Thymus (tissue), 11 donors: ENCODE results near the gene AMN1. TPM values are rescaled to one million over a fixed set of nuclear protein-coding genes. Genes with fewer than 3 reads are reported as not detected.
"Not testable (repeated sequence)": the region's sequence is repeated elsewhere in the genome, so short reads cannot be mapped to it uniquely, and the experiment has no call there.

Source experiments
- DNase-seq, 9 donors: peaks; one replicate each; pipeline ENCODE4 v3.0.0-alpha.2; 2013; ENCODE audit warnings: low spot score in 9 of 9, low read depth in 6 of 9, missing footprints in 1 of 9
- H3K27ac ChIP-seq, 2 donors: one replicate each; pipeline ENCODE4 v1.5.1; 2013; ENCODE audit warnings: control low read depth in 1 of 2, low read depth in 1 of 2, low read length in 1 of 2, mild to moderate bottlenecking in 1 of 2, moderate library complexity in 1 of 2
- H3K27me3 ChIP-seq, 2 donors: one replicate each; pipeline ENCODE4 v1.5.1; 2013; ENCODE audit warnings: low read length in 1 of 2; ENCODE audit not compliant: control insufficient read depth in 2 of 2, insufficient read depth in 1 of 2
- H3K36me3 ChIP-seq, 2 donors: one replicate each; pipeline ENCODE4 v1.5.1; 2013; ENCODE audit warnings: low read length in 1 of 2, mild to moderate bottlenecking in 1 of 2, moderate library complexity in 1 of 2; ENCODE audit not compliant: control insufficient read depth in 2 of 2, insufficient read depth in 2 of 2
- H3K4me1 ChIP-seq, 2 donors: one replicate each; pipeline ENCODE4 v1.5.1; 2013; ENCODE audit warnings: low read length in 2 of 2; ENCODE audit not compliant: control insufficient read depth in 2 of 2, insufficient read depth in 2 of 2
- H3K4me3 ChIP-seq, 2 donors: one replicate each; pipeline ENCODE4 v1.5.1; 2013; ENCODE audit warnings: low read length in 2 of 2, control low read depth in 1 of 2, mild to moderate bottlenecking in 1 of 2
- H3K9me3 ChIP-seq, 2 donors: one replicate each; pipeline ENCODE4 v1.5.1; 2013; ENCODE audit warnings: low read length in 1 of 2, mild to moderate bottlenecking in 1 of 2; ENCODE audit not compliant: control insufficient read depth in 2 of 2, insufficient read depth in 1 of 2
- WGBS: extraction: QIAGEN DNeasy Blood & Tissue Kit; methylation state at CpG from one replicate; pipeline ENCODE4 v1.1.7; 2013; 5-methylcytosine and 5-hydroxymethylcytosine counted together
- polyA plus RNA-seq: library from polyadenylated mRNA; stranded (reverse); fragments of 200-250 nt; gene quantifications from one replicate; pipeline ENCODE4 v1.2.3, GENCODE V29; 2013
- total RNA-seq: library from RNA; stranded (reverse); fragments of 120-200 nt; gene quantifications from one replicate; pipeline ENCODE4 v1.2.4, GENCODE V29; 2013
- donor health status: healthy.

AMN1 gene
- total and polyA plus RNA-seq, 2 donors: 23.5 to 24.4 TPM

GRCh38 chr12:31742891-31743290 lies 14.1 kb upstream of the AMN1 start:
- peaks cover 25 to 48% of the 10 kb centered on the region in 2 donors for H3K4me1 ChIP-seq
- H3K27me3 ChIP-seq: no peaks in the 10 kb centered on the region
- peaks cover 0 to 8% of the 10 kb centered on the region in 2 donors for H3K9me3 ChIP-seq
- H3K36me3 ChIP-seq: no peaks in the 10 kb centered on the region
- DNase-seq: peak in 4 of 9 donors; percentile 60 to 87 (median 68)
- 0% methylated on average over 1 of the region's 1 CpG for WGBS
- H3K27ac ChIP-seq: peak overlapping the region; percentile 6 to 71
- no peak overlapping the region for H3K4me3 ChIP-seq

GRCh38 chr12:31740628-31741027 lies 11.8 kb upstream of the AMN1 start:
- H3K9me3 ChIP-seq: peaks cover 0 to 8% of the 10 kb centered on the region in 2 donors
- 28% methylated on average over 3 of the region's 3 CpGs for WGBS
- H3K27ac ChIP-seq: peak overlapping the region; percentile 5 to 52
- H3K36me3 ChIP-seq: no peaks in the 10 kb centered on the region
- H3K4me1 ChIP-seq: peaks cover 33 to 67% of the 10 kb centered on the region in 2 donors
- peak in 2 of 9 donors; percentile 30 to 65 for DNase-seq
- no peaks in the 10 kb centered on the region for H3K27me3 ChIP-seq
- no peak overlapping the region for H3K4me3 ChIP-seq

GRCh38 chr12:31737763-31738162 lies 8.9 kb upstream of the AMN1 start:
- Histone ChIP-seq H3K27me3 (no peaks in the 10 kb centered on the region), H3K9me3 (peaks cover 0 to 3% of the 10 kb centered on the region in 2 donors), H3K27ac (peak overlapping the region in 1 of 2 donors; percentile 91), H3K4me3 (no peak overlapping the region), H3K36me3 (no peaks in the 10 kb centered on the region), H3K4me1 (peaks cover 33 to 80% of the 10 kb centered on the region in 2 donors)
- DNase-seq: no peak
- 68% methylated on average over 2 of the region's 2 CpGs for WGBS

- Histone ChIP-seq H3K9me3 (peaks cover 0 to 3% of the 10 kb centered on the region in 2 donors), H3K36me3 (no peaks in the 10 kb centered on the region), H3K27me3 (no peaks in the 10 kb centered on the region), H3K27ac (peak overlapping the region; percentile 31 to 91), H3K4me3 (no peak overlapping the region), H3K4me1 (peaks cover 33 to 76% of the 10 kb centered on the region in 2 donors)
- DNase-seq: peak in 1 of 9 donors; percentile 49
- WGBS: 83% methylated on average over 4 of the region's 4 CpGs
Measured at GRCh38 chr12:31737345-31737744, 8.5 kb upstream of the AMN1 start.

GRCh38 chr12:31736472-31736871 lies 7.7 kb upstream of the AMN1 start:
- peak; percentile 60 to 94 (median 85) for DNase-seq
- Histone ChIP-seq H3K27ac (peak overlapping the region; percentile 79 to 91), H3K4me3 (no peak overlapping the region), H3K27me3 (no peaks in the 10 kb centered on the region), H3K9me3 (peaks cover 0 to 3% of the 10 kb centered on the region in 2 donors), H3K4me1 (peaks cover 30 to 75% of the 10 kb centered on the region in 2 donors), H3K36me3 (no peaks in the 10 kb centered on the region)

- H3K36me3 ChIP-seq, H3K27me3 ChIP-seq, H3K4me3 ChIP-seq, H3K27ac ChIP-seq, DNase-seq, H3K9me3 ChIP-seq: not testable (repeated sequence)
- 95% methylated on average over 15 of the region's 15 CpGs for whole genome bisulfite sequencing
- H3K4me1 ChIP-seq: peaks cover 17 to 58% of the 10 kb centered on the region in 2 donors
Measured at GRCh38 chr12:31733549-31734432, 5.0 kb upstream of the AMN1 start.

GRCh38 chr12:31732926-31733548 lies 4.2 kb upstream of the AMN1 start:
- WGBS: 88% methylated on average over 5 of the region's 5 CpGs
- no peak overlapping the region for H3K4me3 ChIP-seq
- H3K27ac ChIP-seq: peak overlapping the region; percentile 48
- H3K9me3 ChIP-seq: peaks cover 0 to 7% of the 10 kb centered on the region in 2 donors
- no peaks in the 10 kb centered on the region for H3K27me3 ChIP-seq
- peaks cover 17 to 56% of the 10 kb centered on the region in 2 donors for H3K4me1 ChIP-seq
- no peaks in the 10 kb centered on the region for H3K36me3 ChIP-seq
- DNase-seq: no peak

- not testable (repeated sequence) for H3K4me3 ChIP-seq, H3K9me3 ChIP-seq, H3K36me3 ChIP-seq, DNase-seq, H3K27ac ChIP-seq, H3K27me3 ChIP-seq
- 97% methylated on average over 5 of the region's 5 CpGs for WGBS
- H3K4me1 ChIP-seq: peaks cover 12 to 43% of the 10 kb centered on the region in 2 donors
Measured at GRCh38 chr12:31731203-31731602, 2.4 kb upstream of the AMN1 start.

GRCh38 chr12:31729705-31730104 lies 884 bp upstream of the AMN1 start:
- H3K36me3 ChIP-seq: no peaks in the 10 kb centered on the region
- peak overlapping the region; percentile 93 to 97 for H3K27ac ChIP-seq
- no peaks in the 10 kb centered on the region for H3K27me3 ChIP-seq
- peaks cover 0 to 7% of the 10 kb centered on the region in 2 donors for H3K9me3 ChIP-seq
- H3K4me1 ChIP-seq: peaks cover 12 to 35% of the 10 kb centered on the region in 2 donors
- H3K4me3 ChIP-seq: peak overlapping the region; percentile 60 to 70
- WGBS: 88% methylated on average over 4 of the region's 4 CpGs
- no peak for DNase-seq
